OCI-LY3 (cell line): Measurements from ENCODE around the gene PPP4R1.

Experiments
- H2AFZ ChIP-seq: fragments of 200-600, 300-600 bp; shearing (Covaris generic); 2 replicates; pipeline ENCODE4 v1.6.0; 2014; ENCODE audit warnings: antibody characterized with exemption, low read depth, low read length
- H3K27ac ChIP-seq: fragments of 200-600, 300-600 bp; sonication (generic); 2 replicates; pipeline ENCODE4 v1.5.1; 2014; ENCODE audit warnings: mild to moderate bottlenecking, low read length, moderate library complexity, mixed read lengths
- H3K27me3 ChIP-seq: fragments of 200-600, 300-600 bp; sonication (generic); 2 replicates; pipeline ENCODE4 v1.6.1; 2014; ENCODE audit warnings: low read depth, low read length, mixed read lengths
- H3K36me3 ChIP-seq: fragments of 200-600, 300-600 bp; sonication (generic); replicated peaks from 2 replicates; pipeline ENCODE3; 2014; ENCODE audit warnings: low read depth, low read length, mixed read lengths
- H3K4me1 ChIP-seq: fragments of 300-600, 200-600 bp; sonication (generic); 2 replicates; pipeline ENCODE4 v1.6.1; 2014; ENCODE audit warnings: low read length, mixed read lengths
- H3K4me2 ChIP-seq: fragments of 200-600, 300-600 bp; sonication (generic); 2 replicates; pipeline ENCODE4 v1.6.1; 2014; ENCODE audit warnings: low read length, mixed read lengths
- H3K4me3 ChIP-seq: fragments of 300-600, 200-600 bp; sonication (generic); 2 replicates; pipeline ENCODE4 v1.5.1; 2014; ENCODE audit warnings: antibody characterized with exemption, mild to moderate bottlenecking, low read length, moderate library complexity
- H3K79me2 ChIP-seq: fragments of 300-600, 200-600 bp; shearing (Covaris generic); 2 replicates; pipeline ENCODE4 v1.6.1; 2014; ENCODE audit warnings: mild to moderate bottlenecking, low read length, mixed read lengths
- H3K9ac ChIP-seq: fragments of 300-600, 200-600 bp; shearing (Covaris generic); 2 replicates; pipeline ENCODE4 v1.6.0; 2014; ENCODE audit warnings: mild to moderate bottlenecking, low read length, moderate library complexity
- H3K9me3 ChIP-seq: fragments of 200-600, 300-600 bp; shearing (Covaris generic); 2 replicates; pipeline ENCODE4 v1.6.1; 2014; ENCODE audit warnings: low read length, mixed read lengths; ENCODE audit not compliant: insufficient read depth
- H4K20me1 ChIP-seq: fragments of 200-600, 300-600 bp; sonication (generic); 2 replicates; pipeline ENCODE4 v1.6.1; 2016; ENCODE audit warnings: low read length, mixed read lengths; ENCODE audit not compliant: insufficient read depth
- EZH2phosphoT487 ChIP-seq: fragments of 200-600 bp; shearing (Covaris generic); IDR thresholded peaks from 2 replicates; pipeline ENCODE4 v1.6.1; 2018; ENCODE audit warnings: antibody characterized with exemption, mixed run types, low read depth
- TF ChIP-seq, protein P1 (sequence below): fragments of 200-600, 300-600 bp; sonication (generic); IDR thresholded peaks from 2 replicates; pipeline ENCODE4 v1.5.1; 2014; ENCODE audit warnings: antibody characterized with exemption, low read length, low read depth

The PPP4R1 gene

DNA sequence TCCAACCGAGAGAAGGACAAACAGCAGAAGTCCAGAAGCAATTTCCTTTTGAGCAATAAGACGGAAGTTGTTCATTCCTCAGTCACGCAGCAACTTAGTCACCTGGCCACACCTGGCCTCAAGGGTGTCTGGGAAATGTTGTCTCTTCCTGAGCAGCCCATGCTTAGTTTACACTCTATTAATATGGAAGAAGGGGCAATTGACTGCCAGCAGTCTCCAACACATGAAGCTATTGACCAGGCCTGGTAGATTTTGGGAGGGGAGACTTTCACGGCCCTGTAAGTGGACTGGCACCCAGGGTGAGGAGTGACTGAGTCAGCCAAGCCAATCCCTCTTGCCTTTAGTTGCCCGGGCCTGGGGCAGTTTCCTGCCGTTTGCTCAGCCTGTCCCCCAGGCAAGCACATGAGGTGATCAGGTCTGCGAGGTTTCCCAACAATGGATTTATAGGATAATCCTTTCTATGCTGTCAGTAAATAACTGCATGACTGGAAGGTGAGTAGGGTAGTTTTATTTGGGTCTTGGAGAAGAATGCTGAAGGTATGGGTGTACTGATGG is 43.8 kb upstream of the PPP4R1 start:
- Histone ChIP-seq H3K4me1 (no peaks in the 10 kb centered on the region), H3K4me2 (no peak overlapping the region), H3K9ac (no peak overlapping the region), H3K9me3 (no peaks in the 10 kb centered on the region), H4K20me1 (no peaks in the 10 kb centered on the region), H3K79me2 (no peaks in the 10 kb centered on the region), H2AFZ (no peak overlapping the region), H3K27ac (no peak overlapping the region), H3K4me3 (no peak overlapping the region), H3K27me3 (no peaks in the 10 kb centered on the region), H3K36me3 (no peaks in the 10 kb centered on the region)
- no peak for TF ChIP-seq EZH2phosphoT487
- TF ChIP-seq, protein P1, sequence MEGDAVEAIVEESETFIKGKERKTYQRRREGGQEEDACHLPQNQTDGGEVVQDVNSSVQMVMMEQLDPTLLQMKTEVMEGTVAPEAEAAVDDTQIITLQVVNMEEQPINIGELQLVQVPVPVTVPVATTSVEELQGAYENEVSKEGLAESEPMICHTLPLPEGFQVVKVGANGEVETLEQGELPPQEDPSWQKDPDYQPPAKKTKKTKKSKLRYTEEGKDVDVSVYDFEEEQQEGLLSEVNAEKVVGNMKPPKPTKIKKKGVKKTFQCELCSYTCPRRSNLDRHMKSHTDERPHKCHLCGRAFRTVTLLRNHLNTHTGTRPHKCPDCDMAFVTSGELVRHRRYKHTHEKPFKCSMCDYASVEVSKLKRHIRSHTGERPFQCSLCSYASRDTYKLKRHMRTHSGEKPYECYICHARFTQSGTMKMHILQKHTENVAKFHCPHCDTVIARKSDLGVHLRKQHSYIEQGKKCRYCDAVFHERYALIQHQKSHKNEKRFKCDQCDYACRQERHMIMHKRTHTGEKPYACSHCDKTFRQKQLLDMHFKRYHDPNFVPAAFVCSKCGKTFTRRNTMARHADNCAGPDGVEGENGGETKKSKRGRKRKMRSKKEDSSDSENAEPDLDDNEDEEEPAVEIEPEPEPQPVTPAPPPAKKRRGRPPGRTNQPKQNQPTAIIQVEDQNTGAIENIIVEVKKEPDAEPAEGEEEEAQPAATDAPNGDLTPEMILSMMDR = no peak

DNA sequence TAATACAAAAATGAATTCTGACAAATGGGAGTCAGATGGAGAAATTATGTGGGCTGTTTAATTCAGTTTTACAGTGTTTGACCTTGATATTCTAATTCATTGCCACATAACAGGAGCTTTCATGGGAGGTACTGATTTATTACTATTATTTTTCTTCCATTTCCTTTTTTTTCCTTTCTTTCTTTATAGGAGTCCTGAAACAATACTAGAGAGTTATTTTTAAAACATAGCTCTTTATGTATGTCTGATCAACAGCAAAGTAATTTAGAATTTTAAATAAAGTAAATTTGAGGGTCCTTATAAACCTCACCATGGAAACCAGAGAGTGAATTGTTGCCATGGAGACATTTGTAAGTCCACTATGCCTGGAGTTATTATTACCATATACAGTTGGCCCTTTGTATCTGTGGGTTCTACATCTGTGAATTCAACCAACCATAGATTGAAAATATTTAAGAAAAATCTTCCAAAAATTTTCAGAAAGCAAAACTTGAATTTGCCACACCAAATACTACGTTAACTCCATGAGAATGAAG is 40.9 kb upstream of the PPP4R1 start:
- Histone ChIP-seq H3K79me2 (no peaks in the 10 kb centered on the region), H3K4me1 (no peaks in the 10 kb centered on the region), H3K4me3 (no peak overlapping the region), H3K9ac (no peak overlapping the region), H3K4me2 (no peak overlapping the region), H4K20me1 (no peaks in the 10 kb centered on the region), H3K36me3 (no peaks in the 10 kb centered on the region), H3K27me3 (no peaks in the 10 kb centered on the region), H2AFZ (no peak overlapping the region), H3K27ac (no peak overlapping the region), H3K9me3 (no peaks in the 10 kb centered on the region)
- no peak for TF ChIP-seq EZH2phosphoT487

DNA sequence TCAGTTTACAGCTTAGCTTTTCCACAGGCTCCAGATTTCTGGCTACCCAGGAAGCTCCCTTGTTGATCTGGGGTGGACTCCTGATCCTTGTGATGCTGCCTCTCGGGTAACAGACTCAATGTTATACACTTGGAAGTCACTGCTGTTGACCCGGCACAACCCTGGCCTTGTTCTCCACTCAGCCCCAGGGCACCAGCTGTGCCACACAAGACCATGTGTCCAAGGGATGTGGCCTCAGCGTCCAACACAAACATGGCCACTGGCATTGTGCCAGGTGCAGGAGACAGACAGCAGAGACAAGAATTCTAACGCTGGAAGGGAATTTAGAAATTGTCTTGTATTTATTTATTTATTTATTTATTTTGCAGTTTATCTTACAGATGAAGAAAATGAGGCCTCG is 39.0 kb upstream of the PPP4R1 start:
- Histone ChIP-seq H3K4me3 (no peak overlapping the region), H3K9me3 (no peaks in the 10 kb centered on the region), H3K27ac (no peak overlapping the region), H3K4me2 (no peak overlapping the region), H4K20me1 (no peaks in the 10 kb centered on the region), H2AFZ (no peak overlapping the region), H3K9ac (no peak overlapping the region), H3K36me3 (no peaks in the 10 kb centered on the region), H3K4me1 (peaks cover 12% of the 10 kb centered on the region), H3K27me3 (no peaks in the 10 kb centered on the region), H3K79me2 (no peaks in the 10 kb centered on the region)
- TF ChIP-seq EZH2phosphoT487 = no peak
- TF ChIP-seq, protein P1 = no peak

DNA sequence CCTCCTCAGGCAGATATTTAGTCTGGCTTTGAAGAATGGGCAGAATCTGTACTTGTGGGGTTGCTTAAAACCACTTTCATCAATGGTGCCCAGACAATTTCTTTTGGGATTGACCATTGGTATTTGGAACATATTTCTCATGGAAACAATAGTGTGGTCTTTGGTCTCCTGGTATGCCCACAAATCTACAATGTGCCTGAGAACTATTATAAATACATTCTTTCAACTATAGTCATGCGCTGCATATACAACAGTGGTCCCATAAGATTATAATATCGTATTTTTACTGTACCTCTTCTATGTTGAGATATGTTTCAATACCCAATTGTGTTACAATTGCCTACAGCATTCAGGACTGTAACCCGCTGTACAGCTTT is 34.8 kb upstream of the PPP4R1 start:
- Histone ChIP-seq H3K9ac (no peak overlapping the region), H3K27me3 (no peaks in the 10 kb centered on the region), H3K4me1 (peaks cover 13% of the 10 kb centered on the region), H3K27ac (no peak overlapping the region), H3K4me2 (peak overlapping the region; percentile 31; the same call in 1 of the 2 replicates), H3K4me3 (no peak overlapping the region), H3K9me3 (no peaks in the 10 kb centered on the region), H2AFZ (0 out of 2 replicates have a peak overlapping the region, but pooled peaks have one; percentile 6), H4K20me1 (no peaks in the 10 kb centered on the region), H3K36me3 (no peaks in the 10 kb centered on the region), H3K79me2 (no peaks in the 10 kb centered on the region)
- TF ChIP-seq EZH2phosphoT487 = no peak

DNA sequence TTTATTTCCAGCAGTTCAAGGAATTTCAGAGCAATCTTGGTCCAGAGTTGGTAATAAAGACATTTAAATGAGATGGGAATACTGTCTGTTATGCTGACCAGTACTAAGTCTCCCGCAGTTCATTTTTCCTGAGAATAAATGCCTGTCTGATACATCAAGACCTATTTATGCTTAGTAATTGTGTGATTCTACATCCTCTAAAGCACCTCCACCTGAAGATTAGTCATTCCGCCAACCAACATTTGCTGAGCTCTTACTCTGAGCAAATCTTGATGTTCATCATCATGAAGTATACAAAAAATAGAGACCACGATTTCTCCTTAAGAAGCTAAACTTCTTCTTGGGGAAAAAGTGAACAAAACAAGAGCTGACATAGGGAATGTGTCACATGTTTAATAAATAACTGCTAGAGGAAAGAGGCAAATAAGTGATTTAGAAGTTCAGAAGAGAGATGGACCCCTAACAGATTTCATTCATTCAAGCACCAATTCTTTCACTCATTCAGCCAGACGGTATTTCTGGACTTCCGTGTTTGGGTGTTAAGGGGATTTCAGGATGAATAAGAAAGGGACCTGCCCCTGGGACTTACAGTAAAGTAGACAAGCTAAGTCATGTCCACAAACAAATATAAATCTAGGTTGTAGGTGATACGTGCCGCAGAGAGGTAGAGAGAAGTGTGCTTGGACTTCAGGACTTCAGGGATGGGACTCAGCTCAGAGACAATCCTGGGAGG is 34.2 kb upstream of the PPP4R1 start:
- Histone ChIP-seq H3K4me3 (no peak overlapping the region), H3K36me3 (no peaks in the 10 kb centered on the region), H3K9me3 (no peaks in the 10 kb centered on the region), H3K79me2 (no peaks in the 10 kb centered on the region), H3K27ac (no peak overlapping the region), H3K27me3 (no peaks in the 10 kb centered on the region), H3K4me2 (peak overlapping the region; percentile 31; the same call in 1 of the 2 replicates), H4K20me1 (no peaks in the 10 kb centered on the region), H3K4me1 (peaks cover 13% of the 10 kb centered on the region), H3K9ac (no peak overlapping the region), H2AFZ (0 out of 2 replicates have a peak overlapping the region, but pooled peaks have one; percentile 6)
- TF ChIP-seq, protein P1 = no peak
- TF ChIP-seq EZH2phosphoT487 = no peak
